HG02981 (cell line): ENCODE data around the gene DZIP1.
"Not testable (repeated sequence)": the region's sequence is repeated elsewhere in the genome, so short reads cannot be mapped to it uniquely, and the experiment has no call there.

Experiments
- ATAC-seq: cut with Tn5 transposase; IDR thresholded peaks from one replicate; pipeline ENCODE4 v1.9.1; 2021; ENCODE audit warnings: mild to moderate bottlenecking, moderate library complexity; ENCODE audit not compliant: unreplicated experiment

Gene DZIP1

DNA sequence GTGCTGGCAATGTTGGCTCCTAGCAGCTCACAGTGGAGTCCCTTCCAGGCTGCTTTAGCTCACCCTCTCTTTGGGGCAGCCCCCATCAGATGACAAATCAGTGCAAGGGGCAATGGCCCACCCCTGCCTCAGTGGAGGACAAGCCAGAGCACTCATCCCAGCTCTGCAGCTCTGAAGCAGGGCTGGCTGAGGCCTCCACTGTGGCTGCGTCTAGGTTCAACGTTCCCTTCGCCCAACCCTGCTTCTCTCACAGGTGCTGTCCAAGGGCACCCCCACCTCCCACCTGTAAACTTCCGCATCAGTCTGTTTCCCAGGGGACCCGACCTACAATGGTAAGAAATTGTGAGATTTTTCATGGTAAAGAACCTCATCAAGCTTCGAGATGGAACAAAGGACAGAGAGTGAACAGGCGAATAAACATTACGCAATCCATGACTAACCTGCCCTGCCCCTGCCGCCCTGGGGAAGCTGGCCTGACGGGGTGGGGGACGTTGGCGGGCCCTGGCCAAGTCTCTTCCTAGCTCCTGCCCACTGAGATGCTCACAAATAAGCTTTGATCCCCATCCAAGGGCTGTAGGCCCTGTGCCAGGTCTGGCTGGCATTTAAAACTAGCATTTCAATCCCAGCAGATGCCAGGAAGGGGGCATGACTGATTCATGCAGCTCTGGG, 40.5 kb downstream of the DZIP1 start:
- no peak for ATAC-seq

DNA sequence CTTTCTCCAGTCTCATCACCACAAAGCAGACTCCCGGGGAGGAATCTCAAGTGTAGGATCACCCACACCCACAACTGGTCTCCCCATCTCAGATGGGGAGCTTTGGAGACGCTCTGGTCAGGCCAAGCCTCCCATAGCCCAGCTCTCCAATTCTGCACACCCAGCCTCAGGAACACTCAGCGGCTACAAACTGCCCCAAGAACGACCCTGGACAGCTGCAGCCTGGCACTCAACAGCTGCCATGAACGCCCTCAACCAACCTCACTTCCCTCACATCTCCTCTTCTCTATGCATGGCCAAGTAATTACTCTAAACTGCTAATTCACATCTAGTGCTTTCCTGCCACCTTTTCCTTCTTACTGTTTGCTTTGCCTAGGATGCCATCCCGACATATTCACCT, 42.6 kb downstream of the DZIP1 start:
- no peak for ATAC-seq

DNA sequence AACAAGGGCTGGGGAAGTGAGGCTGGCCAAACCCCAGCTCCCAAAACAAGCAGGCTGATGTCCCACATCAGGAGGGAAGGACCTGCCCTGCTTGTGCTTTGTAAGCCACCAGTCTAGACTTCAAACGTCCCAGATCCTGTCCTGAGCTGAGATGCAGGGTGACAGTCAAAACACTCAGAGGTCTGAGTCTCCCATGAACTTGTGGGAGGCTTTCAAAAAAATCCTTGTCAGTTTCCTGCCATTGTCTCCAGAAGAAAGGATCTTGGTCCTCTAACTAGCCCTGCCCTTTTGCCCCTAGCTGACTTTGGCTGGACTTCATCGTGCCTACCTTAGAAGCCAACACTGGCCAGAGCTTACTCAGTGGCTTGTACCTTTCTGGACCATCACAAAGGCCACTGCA, 43.3 kb downstream of the DZIP1 start:
- no peak for ATAC-seq

DNA sequence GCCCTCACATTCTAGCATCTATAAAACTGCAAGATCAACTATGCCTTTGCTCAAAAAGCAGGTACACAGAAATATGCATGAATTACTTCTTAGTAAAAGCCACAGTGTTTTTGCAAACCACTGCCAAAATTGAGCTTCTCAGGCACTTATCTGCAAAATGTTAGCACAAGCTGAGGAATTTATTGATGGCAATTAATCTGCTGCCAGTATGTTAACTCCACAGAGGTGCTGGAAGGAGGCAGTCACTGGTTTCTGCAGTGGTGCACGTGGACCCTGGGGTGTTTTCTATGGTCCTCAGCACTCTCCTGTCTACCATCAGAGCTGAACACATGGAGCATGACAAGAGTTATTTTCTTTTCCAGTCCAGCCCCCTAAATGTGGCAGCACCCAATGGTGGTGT, 47.8 kb downstream of the DZIP1 start:
- no peak for ATAC-seq

DNA sequence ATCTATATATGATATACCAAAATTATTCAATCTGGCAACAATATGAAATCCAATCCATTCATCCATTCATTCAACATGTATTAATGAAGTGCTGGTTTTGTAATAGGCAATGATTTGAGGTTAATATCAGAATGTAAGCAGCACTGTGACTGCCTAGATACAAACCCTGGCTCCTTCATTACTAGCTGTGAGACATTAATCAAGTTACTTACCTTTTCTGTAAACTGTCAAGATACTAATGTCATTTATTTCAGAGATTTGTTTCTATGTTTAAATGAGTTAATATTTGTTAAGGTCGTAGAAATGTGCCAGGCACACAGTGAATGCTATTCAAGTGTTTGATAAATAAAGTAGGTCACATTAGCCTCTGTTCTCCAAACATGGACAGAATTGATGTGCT, 51.0 kb downstream of the DZIP1 start:
- no peak for ATAC-seq

DNA sequence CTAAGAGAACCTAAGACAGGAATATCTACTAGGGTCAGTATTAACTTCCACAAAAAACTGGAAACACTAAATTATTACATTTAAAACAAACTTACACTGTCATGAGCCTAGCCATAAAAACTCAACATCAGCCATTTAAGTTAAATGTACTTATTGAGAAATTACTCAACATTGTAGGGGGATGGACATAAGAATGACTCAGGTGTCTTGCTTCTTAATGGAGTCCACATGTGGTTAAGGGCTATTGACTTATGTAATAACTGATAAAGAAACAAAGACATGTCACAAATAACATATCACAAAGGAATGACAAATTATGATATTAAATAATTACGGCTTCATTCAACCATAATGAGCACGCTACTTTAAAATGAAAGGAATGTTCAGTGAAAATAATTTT, 55.8 kb downstream of the DZIP1 start:
- no peak for ATAC-seq

DNA sequence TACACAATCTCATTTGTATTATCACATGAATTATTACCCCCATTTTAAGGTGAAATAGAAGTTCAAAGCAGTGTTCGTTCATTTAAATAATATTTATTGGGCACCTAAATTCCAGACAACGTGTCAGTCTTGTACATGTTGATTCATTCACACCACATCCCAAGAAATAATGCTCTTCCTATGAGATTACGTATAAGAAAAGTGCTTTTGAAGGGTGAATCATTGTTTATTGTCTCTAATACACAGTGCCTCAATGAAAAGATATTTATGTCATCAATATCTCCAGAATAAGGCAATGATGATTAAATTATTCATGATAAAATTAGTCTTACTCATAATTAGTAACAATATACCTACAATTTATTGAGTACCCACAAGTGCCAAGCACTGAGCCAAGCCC, 56.4 kb downstream of the DZIP1 start:
- ATAC-seq: no peak

DNA sequence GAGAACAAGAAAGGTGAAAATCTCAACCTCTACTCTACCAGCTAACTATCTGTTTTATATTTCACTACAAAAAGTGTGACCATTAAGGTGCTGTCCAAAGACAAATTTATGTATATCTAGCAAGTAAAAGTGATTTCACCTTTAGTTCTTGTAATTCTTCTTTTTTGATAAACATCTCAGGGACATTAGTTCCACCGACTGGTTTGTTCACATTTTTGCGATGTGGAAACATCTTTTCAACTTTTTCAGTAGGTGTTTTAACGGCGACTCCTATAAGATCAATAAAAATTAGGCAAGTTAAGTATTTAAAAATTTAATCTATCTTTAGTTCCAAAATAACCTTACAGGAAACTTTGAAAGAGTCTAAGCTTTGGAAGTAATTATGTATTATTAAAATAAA, 58.6 kb downstream of the DZIP1 start:
- no peak for ATAC-seq

DNA sequence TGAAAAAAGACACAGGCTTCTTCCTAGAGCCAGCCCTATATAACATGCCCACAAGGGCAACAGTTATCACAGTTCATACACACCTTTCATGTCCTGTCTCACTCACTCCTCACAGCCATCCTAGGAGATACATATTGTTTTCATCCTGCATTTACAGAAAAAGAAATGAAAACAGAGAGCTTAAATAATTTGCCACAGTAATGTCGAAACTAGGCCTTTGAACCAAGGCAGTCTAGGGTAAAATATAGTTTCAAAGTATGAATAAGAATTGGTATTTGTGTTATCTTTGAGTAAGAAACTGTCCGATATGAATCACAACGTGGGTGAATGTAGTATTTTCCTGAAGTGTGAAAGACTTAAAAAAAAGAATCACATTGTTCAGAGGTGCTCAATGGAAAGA, 65.2 kb downstream of the DZIP1 start:
- peak; percentile 81 for ATAC-seq

DNA sequence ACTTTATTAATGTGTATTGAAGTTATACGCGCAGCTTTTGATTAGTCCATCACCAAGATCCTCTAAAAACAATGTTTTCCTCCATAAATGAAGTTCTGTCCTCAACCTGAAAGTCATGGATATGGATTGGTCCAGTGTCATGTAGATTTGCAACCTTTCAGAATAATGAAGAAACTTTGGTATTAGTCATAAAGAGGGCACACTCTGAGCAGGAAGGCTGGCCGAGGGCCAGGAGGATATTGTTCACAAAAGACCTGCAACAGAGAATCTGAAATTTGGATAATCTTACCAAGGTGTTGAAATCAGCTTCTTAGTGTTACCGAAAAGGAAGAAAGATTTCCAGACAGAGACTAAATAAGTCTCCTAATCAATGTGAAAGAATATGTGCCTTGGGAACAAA, 71.3 kb downstream of the DZIP1 start:
- no peak for ATAC-seq

DNA sequence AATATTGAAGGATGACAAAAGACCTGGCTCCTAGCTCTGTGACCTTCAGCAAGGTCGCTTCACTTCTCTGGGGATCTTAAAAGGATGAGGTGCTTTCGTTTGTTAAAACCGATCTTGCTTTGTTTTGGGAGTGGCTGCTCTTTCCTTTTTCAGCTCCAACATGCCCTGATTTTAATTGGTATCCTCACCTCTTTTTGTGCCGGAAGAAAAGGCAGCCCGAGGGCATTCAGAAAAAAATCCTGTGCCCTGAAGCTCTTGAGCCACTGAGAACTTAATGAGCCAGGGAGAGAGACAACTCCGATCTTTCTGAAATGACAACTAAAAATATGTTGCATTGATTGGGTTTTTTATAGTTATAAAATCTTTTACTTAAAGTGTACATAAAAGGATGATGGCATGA, 72.6 kb downstream of the DZIP1 start:
- no peak for ATAC-seq

DNA sequence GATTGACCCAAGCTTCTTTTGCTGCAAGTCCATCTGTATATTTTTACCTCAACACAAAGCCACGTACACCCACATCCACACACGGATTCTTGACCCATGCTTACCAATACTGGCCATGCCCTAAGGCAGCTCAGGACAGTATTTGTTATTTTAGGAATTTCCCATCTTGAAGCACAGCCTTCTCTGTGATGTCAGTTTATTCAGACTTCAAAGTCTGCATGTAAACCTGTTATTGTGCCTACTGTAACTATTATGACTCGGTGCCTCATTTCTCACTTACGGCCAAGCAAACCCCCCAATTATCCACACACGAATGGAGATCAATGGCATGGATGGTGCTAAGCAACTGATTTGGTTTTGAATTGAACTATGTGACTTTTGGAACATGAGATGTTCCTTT, 74.5 kb downstream of the DZIP1 start:
- ATAC-seq: no peak

DNA sequence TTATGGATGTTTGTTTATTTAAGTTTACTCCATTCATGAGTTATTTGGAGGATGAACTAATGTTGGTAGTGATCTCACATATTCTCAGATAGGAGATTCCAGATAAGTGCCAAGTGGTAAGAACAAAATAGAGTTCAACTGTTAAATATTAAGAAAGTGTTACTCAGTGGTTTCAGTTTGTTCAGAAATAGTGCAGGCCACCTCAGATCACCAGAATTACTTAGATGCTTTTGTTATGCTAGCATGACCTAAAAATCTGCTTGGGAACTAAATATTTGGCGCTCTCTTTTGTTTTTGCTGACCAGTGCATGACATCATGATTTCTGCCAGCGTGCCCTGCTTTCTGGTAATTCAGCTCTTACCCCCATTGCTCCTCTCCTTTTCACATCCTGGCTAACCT, 76.4 kb downstream of the DZIP1 start:
- no peak for ATAC-seq

DNA sequence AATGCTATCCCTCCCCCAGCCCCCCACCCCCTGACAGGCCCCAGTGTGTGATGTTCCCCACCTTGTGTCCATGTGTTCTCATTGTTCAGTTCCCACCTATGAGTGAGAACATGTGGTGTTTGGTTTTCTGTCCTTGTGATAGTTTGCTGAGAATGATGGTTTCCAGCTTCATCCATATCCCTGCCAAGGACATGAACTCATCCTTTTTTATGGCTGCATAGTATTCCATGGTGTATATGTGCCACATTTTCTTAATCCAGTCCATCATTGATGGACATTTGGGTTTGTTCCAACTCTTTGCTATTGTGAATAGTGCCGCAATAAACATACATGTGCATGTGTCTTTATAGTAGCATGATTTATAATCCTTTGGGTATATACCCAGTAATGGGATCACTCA, 78.7 kb downstream of the DZIP1 start:
- ATAC-seq: not testable (repeated sequence)

DNA sequence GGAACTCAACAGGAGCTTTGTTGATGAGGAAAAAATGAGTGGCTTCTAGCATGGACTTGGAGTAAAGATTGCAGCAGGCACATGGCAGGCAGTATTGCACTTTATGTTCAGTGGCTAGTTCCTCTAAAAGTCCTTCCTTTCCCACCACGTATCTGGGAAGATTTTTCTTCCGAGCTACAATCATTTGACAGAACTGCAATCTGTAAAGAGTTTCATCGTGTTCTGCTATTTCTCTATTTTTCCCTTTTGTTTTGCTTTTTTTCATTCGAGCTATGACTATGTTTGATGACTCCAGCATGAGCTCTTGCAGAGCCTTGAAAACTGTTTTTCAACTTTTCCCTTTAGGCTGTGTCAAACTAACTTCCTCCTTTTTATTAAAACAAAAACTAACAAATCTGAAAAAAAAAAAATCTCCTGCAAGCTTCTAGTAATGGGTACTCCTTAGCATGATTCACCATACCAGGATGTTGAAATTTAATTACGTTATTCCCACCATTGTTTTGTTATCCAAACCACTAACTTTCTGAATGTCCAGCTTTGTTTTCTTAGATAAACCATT, 79.7 kb downstream of the DZIP1 start:
- ATAC-seq: no peak

DNA sequence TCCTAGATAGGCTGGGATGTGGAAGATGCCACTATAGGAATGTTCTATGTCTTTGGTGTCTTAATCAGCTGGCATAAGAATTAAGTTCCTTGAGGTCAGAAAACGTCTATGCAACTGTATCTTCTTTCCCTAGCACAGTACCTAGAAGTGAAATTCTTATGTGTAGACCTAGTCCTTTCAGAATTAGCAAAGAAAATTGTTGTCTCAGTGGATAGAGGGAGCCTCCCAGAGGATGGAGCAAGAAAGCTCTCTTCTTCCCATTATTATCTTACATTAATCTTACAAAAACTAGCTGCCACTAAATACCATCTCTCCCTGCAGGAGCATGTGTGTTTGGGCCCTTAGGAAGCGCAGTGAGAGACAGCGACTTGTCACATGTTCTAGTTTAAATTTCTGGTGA, 80.4 kb downstream of the DZIP1 start:
- ATAC-seq: no peak

DNA sequence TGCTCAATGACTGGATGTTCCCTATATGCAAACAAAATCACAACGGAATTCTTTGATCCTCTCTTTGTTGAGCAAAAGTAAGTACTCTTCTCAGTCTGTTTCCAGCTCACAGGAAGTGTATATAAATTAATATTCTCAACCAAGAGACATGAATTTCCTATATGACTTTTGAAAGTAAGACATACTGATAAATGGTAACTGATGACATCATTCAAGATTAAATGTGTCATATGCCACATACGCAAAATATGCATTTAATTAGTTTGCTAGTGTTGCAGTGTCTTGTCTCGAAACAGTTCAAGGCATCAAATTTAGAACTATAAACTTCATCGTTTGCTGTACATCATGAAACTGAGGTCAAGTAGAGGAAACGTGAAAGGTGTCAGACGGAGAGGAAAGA, 84.1 kb downstream of the DZIP1 start:
- ATAC-seq: no peak

DNA sequence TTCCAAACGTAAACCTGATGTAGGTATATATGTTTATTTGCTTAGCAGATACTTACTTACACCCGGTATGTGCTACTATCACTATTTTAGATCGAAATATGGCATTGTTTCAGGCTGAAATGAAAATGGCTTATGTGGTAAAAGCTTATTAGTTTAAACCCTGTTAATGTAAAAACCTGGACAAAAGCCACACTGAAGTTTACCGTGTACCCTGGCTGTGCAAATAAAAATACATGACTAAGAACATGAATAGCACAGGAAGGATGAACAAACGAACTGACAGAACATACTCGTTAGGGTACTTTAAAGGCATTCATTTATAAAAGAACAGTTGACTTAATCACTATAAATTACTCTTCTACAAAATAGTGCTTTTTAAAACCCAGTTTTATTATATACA, 85.4 kb downstream of the DZIP1 start:
- no peak for ATAC-seq

DNA sequence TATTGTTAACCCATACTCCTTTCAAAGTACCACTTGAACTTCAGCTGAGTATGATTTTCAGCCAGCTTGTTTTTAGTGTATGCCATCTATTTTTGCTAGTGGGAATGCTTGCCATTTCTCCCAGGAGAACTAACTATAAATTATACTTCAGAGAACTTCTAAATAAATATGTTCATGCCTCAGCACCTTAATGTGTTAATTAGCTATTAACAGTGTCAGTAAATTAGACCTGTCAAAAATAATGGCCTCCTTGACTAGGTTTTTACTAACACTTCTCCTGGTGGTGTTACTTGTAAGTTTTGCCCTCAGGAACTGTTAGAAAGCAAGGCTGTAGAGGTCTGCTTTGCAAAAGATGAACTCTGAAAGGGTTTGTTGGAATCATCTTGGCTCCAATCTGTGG, 87.5 kb downstream of the DZIP1 start:
- ATAC-seq: no peak

DNA sequence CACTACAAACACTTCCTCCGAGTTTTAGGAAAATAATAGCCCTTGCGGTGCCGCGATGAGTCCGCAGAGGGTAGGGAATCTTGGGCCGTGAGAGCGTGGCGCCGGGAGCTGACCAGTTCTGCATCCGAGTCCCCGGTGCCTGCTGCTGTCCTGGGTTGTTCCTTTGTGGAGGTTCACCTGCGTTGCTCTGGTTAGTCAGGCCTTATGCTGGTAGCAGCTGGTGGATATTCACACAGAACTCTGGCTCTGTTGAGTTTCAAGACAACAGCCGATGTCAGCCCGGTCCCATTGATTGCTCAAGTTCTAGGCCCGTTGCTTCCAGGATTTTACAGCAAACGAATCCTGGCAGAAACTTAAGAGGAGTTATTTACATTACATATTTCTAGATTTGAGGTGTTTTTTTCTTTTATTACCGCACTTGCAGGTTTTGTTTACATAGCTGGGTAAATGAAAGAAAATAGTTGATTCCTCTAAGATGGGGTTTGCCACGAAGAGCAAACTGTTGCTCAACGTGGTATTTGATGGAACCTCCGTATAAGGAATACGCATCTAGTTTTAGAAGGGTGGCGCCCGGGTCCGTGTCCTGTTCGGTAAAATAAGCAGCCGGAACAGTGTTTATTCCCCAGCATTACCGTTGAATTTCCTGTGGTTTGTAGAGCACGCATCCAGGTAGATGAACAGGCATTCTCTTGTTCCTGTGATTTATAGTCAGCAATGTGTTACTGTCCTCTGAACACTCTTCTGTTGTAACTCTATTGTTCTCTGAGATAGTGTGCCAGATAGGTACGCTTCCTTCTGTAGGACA, 90.7 kb downstream of the DZIP1 start:
- ATAC-seq: no peak

DNA sequence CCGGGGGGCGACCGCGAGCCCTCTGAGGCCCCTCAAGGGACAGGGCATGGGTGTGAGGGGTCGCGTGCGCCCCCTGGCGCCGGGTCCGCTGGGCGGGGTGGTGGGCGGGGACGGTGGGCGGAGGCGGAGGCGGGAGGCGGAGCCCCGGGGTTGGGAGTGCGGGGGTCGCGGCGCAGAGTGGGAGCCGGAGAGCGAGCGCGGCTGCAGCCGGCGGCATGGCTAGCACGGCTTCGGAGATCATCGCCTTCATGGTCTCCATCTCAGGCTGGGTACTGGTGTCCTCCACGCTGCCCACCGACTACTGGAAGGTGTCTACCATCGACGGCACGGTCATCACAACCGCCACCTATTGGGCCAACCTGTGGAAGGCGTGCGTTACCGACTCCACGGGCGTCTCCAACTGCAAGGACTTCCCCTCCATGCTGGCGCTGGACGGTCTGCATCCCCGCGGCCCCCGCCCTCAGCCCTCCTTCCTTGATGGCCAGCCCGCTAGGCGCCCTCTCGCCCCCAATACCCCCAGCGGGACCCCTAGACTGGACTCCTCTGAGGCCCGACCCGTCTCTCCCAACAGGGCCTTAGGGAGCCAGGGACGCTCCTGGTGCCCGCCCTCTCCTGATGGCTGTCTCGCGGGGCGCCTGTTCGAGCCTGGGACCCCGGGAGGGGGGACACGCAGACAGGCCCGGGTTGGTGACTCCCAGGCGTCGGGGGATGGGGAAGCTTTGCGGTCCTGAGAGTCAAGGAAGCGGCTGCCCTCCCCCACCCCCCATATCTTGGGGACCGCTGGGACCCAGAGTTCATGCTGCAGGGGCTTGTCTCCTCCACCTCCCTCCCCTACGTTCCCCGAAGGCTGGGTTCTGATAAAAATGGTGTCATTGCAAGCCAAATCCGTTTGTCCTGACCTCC, 91.7 kb downstream of the DZIP1 start, which contains the start of gene CLDN10:
CLDN10 (plus strand) TSS at position 182 of the 903 bp plus-strand sequence; CDS start at position 216, 34 bp downstream.
- ATAC-seq: peak; percentile 44
